ENCODE results near the gene KHDC1.

DNA sequence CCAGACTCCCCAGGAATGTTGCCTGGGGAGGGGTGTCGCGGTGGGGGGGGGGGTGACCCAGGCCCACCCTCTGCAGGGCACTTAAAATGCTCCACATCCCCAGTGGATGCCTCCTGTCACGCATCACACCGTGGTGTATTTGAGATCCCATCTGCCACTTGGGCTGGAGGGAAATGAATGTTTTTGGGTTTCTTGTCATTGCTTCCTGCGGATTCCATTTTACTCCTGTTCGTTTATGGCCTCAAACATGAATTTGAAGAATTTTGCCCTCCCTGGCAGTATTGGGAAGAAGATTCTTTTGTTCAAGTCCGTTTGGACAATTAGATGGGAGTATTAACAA lies 544 bp upstream of the KHDC1 start:
- TF ChIP-seq, protein P1, sequence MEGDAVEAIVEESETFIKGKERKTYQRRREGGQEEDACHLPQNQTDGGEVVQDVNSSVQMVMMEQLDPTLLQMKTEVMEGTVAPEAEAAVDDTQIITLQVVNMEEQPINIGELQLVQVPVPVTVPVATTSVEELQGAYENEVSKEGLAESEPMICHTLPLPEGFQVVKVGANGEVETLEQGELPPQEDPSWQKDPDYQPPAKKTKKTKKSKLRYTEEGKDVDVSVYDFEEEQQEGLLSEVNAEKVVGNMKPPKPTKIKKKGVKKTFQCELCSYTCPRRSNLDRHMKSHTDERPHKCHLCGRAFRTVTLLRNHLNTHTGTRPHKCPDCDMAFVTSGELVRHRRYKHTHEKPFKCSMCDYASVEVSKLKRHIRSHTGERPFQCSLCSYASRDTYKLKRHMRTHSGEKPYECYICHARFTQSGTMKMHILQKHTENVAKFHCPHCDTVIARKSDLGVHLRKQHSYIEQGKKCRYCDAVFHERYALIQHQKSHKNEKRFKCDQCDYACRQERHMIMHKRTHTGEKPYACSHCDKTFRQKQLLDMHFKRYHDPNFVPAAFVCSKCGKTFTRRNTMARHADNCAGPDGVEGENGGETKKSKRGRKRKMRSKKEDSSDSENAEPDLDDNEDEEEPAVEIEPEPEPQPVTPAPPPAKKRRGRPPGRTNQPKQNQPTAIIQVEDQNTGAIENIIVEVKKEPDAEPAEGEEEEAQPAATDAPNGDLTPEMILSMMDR (IDR thresholded peaks at IDR 0.05; ENCODE audit: low read depth, low read length): no peak
- TF ChIP-seq EZH2phosphoT487 (IDR thresholded peaks at IDR 0.05; ENCODE audit: low read depth): no peak
